GM19238 (cell line): Measurements from ENCODE around the gene STN1.

Experiments
- DNase-seq: peaks from one replicate; pipeline ENCODE4 v3.0.0; 2011; ENCODE audit warnings: low spot score; ENCODE audit not compliant: insufficient read length

The STN1 gene

GRCh38 chr10:103929381-103929921 lies 11.5 kb upstream of the STN1 start:
- no peak for DNase-seq

DNA sequence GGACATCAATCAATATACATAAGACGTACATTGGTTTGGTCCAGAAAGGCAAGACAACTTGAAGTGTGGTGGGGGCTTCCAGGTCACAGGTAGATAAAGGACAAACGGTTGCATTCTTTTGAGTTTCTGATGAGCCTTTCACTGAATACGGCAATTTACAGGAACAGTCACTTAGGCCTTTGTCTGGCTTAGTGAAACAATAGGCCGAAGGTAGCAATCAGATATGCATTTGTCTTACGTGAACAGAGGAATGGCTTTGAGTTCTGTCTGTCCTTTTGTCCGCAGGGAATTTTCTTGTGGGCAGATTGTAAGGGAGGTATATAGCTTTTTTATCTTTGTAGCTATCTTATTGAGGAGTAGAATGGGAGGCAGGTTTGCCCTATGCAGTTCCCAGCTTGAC lies 10.8 kb upstream of the STN1 start:
- DNase-seq = no peak

GRCh38 chr10:103926722-103927319 lies 8.8 kb upstream of the STN1 start:
- no peak for DNase-seq

- DNase-seq = no peak
Observed at GRCh38 chr10:103925591-103925990, 7.6 kb upstream of the STN1 start.

DNA sequence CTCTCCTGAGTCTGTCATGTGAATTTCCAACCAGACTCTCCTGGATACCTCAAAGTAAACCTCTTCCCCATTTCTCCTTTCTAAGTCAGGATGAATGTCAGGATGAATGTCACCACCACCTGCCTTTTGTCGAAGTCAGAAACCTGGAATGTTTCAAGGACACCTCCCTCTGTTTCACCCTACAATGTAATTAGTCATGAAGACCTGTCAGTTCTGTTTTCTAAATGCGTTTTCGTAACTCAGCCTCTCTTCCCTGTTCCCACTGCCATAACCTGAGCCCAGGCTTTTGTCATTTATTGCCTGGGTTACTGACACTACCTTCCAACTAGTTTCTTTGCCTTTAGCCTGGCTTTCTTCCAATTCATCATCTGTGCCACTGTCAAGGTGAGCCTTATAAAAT lies 5.5 kb upstream of the STN1 start:
- no peak for DNase-seq

- no peak for DNase-seq
Observed at GRCh38 chr10:103922659-103923058, 4.7 kb upstream of the STN1 start.

- DNase-seq = no peak
Observed at GRCh38 chr10:103921750-103922195, 3.8 kb upstream of the STN1 start.

- DNase-seq = no peak
Observed at GRCh38 chr10:103921248-103921647, 3.3 kb upstream of the STN1 start.

DNA sequence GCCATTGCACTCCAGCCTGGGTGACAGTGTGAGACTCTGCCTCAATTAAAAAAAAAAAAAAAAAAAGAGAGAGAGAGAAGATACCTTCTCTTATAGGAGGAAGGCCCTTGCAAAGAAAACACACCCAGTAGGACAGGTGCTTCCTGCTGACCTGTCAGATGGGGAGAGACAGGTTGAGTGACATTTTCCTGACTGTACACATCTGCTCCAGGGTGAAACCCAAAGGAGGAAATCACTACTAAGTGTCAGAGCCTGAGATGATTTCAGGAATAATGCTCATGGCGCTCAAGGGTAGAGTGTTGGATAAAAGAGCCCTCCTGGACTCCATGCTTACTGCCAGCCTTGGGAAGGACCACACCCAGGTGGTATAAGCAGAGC lies 1.7 kb upstream of the STN1 start:
- DNase-seq = no peak

GRCh38 chr10:103917302-103918052 lies 507 bp downstream of the STN1 start:
- DNase-seq = no peak

DNA sequence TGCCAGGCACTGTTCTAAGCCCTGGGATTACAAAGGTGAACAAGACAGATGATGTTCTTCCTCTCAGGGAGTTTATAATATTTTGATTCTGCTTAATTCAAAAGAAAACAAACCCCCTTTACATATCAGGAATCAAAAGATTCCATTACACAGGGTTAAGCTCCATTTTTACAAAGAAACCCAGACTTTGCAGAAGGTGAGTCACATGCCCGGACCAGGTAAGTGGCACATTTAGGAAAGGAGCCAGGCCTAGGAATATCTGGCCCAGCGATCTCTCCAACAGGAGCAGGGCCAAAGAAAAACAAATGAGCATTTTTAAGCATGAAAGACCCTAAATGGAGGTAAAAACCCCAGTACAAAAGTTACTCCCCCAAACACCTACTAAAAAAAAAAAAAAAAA lies 1.1 kb downstream of the STN1 start:
- DNase-seq = no peak

GRCh38 chr10:103916254-103916653 lies 1.7 kb downstream of the STN1 start:
- no peak for DNase-seq

DNA sequence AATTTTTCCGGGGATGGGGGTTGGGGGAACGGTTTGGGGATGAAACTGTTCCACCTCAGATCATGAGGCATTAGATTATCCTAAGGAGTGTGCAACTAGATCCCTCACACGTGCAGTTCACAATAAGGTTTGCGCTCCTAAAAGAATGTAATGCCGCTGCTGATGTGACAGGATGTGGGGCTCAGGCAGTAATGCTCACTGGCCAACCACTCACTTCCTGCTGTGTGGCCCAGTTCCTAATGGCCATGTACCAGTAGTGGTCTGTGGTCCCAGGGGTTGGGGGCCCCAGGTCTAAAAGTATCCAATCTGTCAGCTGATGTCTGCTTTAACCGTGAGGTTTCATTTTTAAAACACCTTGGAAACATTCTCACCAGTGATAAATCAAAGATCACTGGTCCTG lies 2.2 kb downstream of the STN1 start:
- DNase-seq = no peak

DNA sequence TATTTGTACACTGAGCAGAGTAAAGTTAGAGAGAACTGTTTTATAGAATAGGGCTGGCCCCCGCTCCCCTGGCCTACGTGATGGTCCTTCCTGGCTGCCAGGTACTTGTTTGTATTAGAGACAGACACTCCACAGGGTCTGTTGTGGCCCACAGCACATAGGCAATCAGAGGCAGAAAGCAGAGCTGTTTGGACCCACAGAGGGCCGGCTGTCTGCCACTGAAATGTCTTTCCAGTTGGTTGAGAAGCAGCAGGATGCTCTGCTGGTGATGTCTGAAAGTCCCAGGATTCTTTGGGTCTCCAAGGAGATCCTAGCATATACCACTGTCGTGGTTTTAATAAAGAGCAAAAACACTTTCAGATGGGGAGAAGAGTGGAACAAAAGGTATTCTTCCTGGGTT lies 5.2 kb downstream of the STN1 start:
- DNase-seq = no peak

DNA sequence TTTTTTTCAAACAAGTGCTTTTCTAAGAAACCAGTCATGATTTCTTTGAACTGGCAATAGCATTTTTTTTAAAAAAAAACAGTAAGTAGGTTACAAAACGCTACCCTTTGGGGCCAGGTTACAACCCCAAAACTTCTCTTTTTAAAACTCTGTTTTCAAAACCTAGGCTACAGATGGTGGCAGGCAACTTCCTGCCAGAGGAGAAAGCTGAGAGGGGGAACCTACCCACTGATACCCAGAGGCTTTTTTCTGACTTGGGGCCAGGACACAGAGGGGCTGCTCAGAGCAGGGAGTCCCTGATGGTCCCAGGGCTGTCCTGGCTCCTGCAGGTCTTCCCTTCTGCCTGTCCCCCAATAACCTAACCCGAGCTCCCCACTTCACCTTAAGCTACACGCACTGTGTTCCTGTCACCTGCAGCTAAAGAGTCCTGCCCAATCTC lies 6.9 kb downstream of the STN1 start:
- DNase-seq = no peak

DNA sequence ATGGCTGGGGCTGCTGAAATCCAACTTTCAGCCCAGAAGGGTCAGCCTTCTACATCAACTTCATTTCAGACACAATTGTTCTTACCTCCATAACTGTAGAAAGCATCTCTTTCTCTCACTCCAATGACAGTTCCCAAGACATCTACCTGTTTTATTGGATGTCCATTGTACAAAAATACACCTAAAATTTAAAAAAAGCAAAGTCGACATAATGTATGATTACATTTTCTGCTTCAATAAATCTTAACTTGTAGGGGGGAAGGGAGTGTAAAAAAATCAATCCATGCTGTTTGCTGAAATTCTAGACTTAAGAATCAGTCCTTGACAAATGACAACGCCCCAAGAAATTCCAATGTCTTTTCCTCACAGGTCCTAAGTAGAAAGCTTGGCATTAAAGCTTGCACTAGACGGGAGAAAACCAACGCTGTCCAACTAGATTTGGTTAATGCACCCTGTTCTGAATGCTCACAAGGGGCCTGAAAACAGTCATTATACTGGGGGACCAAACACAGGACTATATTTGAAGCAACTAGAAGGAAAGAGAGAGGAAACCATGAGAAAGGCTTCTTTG lies 7.5 kb downstream of the STN1 start:
- no peak for DNase-seq

DNA sequence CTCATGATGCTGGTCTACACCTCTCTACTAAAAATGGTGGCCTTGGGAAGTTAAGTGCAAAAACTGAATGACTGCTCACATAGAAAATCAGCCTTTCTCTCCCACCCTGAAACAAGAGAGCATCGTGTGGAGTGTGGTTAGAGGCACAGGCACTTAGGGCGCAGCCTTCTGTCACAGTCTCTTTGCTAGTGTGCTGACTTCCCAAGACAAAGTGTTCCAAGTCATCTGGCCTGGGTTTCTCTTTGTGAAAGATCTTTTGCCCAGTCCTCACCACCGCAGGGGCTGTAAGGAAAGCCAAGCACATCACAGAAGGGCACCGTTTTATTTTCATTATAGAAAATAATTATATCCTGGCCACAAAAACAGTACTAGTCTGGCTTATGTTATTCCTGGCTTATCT lies 12.5 kb downstream of the STN1 start:
- no peak for DNase-seq

DNA sequence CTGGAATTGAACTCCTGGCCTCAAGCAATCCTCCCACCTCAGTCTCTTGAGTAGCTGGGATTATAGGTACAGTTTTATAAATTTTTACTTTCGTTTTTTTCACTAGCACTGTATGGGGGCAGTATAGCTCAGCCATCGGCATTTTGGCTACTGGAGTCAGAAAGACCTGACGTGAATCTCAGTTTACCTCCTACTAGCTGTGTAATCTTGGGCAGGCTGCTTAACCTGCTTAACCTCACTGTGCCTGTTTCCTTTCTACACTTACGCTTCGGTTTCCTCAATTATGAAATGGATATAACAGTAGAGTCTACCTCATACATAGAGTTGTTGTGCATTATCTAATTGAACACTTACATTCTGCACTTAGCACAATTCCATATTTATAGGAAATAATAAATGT lies 16.7 kb downstream of the STN1 start:
- no peak for DNase-seq

- DNase-seq = no peak
Observed at GRCh38 chr10:103899312-103899711, 18.7 kb downstream of the STN1 start.

- DNase-seq = no peak
Observed at GRCh38 chr10:103897241-103897774, 20.7 kb downstream of the STN1 start.

- no peak for DNase-seq
Observed at GRCh38 chr10:103896225-103896624, 21.8 kb downstream of the STN1 start.

GRCh38 chr10:103895411-103896186 lies 22.4 kb downstream of the STN1 start:
- DNase-seq = no peak
